GM18505 (cell line): ENCODE results near the gene ADAM22.

Experiments
- ATAC-seq: cut with Tn5 transposase; IDR thresholded peaks from one replicate; pipeline ENCODE4 v1.9.1; 2021; ENCODE audit not compliant: unreplicated experiment
- POLR2A ChIP-seq: IDR thresholded peaks from 4 replicates; pipeline ENCODE4 v1.6.1; 2011; ENCODE audit warnings: borderline replicate concordance; ENCODE audit not compliant: insufficient read depth, insufficient read length; ENCODE audit errors: extremely low read depth

Gene ADAM22

DNA sequence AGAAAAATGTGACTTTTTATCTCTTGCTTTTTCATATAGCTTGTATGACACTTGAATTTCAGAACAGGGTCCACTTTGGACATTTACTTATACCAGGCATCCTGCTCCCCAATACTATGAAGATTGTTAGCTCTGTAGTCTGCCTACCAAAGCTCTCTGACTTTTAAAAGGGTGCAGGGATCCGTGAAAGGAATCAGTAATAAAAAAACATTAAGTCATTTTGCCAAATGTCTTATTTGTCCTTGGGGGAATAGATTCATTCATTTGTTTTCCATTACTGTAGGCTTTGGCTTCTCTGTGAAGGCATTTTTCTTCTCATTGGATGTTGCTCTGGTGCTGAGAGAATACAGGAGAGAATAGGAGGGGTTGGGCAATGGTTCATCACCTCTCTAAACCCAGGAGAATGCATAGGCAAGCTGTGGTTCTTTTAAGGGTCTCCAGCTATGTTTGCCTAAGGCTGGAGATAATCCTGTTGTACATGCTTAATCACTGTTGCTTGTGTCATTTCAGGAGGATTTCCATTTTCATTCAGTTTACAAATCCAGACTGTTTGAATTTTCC, 182.3 kb downstream of the ADAM22 start:
- no peak for ATAC-seq

DNA sequence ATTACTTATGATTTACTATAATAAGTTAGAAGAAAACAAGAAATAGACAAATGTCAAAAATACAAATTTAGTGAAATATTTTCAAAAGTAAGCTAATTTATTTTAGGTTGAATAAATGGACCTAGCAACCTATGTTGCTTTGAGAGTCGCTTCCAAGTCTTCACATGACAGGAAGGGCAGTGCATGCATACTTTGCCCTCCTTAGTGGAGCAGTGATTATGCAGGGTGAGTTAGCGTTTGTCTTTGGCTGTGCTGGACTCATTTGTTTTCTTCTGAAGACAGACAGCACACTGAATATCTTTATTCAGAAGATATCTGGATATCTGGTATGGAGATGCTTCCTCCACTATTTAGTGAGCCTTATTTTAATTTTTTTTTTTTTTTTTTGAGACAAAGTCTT, 183.3 kb downstream of the ADAM22 start:
- no peak for ATAC-seq

More for the DNA sequence above, 182.3 kb downstream of the ADAM22 start:
- TF ChIP-seq POLR2A = no peak

DNA sequence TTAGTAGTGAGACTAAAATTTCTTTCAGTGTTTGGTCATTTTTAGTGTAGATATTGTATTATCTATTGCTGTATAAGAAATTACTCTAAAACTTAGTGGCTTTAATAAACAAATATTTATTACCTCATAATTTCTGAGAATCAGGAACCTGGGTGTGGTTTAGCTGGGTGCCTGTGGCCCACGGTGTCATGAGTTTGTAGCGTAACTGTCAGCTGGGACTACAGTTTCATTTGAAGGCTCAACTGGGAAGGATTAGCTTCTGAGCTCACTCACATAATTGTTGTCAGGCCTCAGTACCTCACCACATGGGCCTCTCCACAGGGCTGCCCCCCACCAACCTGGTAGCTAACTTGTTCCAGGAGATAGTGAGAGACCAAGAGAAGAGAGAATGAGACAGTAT, 187.3 kb downstream of the ADAM22 start:
- no peak for TF ChIP-seq POLR2A
- ATAC-seq = no peak

More for the DNA sequence above, 183.3 kb downstream of the ADAM22 start:
- TF ChIP-seq POLR2A = no peak

DNA sequence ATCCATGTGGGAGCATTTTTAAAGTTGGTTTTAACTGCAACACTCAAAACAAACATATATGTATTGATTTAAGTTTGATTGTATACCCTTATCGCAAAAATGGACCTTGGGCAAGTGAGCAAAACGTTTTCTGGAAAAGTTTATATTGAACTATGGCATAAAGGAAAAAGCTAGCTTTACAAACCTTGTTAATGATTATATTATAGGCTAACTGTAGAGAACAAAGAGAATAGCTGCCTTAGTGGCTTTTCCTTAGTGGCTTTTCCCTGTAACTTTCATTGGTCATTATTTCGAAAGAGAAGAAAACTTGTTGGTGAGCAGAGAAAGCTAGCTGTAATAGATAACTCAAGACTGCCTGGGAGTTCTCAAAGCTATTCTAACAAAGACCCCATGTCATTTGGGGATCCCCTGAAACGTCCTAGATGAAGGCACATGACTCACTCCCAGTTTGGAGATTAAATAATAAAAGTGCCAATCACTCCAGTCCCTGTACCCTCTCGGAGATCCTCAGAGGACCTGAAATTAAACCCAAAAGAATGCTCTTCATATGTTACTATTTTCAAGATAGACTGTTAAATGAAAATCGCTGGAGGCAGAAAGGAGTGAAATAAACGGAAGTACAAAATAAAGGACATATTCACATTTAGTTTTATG, 193.7 kb downstream of the ADAM22 start:
- no peak for TF ChIP-seq POLR2A
- no peak for ATAC-seq

DNA sequence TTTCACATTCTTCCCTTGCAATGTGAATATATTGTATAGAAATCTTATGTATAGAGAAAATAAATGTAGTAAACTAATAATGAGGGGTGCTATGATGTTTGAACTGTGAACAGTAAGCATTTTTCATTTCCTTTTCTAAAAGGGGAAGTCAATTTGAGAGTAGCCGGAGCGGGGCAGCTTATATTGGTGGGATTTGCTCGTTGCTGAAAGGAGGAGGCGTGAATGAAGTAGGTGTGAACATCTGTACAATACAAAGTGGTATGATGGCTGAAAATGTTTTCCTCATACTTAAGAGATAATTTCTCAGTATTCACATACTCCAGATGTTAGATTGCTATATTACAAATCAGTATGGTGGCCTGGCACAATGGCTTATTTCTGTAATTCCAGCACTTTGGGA, 198.7 kb downstream of the ADAM22 start:
- ATAC-seq = peak; percentile 89
- no peak for TF ChIP-seq POLR2A

DNA sequence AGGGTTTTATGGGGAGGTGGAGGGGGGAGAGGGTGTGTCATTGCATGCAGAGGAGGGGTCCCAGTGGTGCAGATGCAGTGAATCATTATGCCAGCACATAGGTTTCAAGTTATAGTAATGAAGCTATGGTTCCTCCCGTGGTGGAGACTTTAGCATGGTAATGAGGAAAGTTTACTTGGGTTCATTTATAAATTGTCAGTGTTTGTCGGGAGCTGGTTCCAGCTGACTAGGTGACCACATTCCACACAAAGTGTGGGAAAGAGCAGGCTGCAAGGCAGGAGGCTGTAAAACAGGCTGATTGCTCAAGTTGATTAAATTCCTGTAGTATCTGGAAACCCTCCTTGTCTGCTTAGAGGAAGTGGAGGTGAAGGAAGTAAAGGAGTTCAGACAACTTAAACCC, 206.9 kb downstream of the ADAM22 start:
- no peak for ATAC-seq
- TF ChIP-seq POLR2A = no peak

DNA sequence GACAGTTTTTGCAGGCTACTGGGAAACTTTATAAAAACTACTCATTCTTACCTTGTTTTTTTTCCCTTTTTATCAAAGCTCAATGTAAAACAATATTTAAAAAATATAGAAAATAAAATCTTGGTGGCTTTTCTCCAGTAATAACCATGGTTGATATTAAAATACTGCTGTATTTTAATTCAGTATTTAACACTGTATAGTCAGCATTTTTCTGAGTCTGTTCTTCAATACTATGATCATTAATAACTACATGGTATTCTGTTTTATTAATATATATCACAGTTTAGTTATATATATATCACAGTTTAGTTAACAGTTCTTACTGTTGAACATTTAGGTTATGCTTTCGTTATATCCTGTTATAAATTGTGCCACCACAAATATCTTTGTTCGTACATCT, 207.4 kb downstream of the ADAM22 start:
- no peak for TF ChIP-seq POLR2A
- no peak for ATAC-seq

DNA sequence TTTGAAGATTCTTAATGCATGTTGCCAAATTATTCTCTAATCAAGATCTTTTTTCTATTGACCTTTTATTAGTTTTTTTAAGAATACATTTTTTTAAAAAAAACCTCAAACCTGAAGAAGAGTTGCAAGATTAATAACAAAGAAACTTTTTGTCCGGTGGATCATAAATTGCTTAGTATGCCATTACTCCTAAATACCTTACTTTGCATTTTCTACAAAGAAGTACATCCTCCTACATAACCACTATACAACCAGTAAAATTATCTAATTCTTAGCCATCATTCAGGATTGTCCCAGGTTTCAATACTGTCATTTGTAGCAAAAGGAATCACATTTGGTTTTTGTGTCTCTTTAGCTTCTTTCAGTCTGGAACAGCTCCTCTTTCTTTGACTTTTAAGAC, 207.9 kb downstream of the ADAM22 start:
- ATAC-seq = no peak
- no peak for TF ChIP-seq POLR2A

DNA sequence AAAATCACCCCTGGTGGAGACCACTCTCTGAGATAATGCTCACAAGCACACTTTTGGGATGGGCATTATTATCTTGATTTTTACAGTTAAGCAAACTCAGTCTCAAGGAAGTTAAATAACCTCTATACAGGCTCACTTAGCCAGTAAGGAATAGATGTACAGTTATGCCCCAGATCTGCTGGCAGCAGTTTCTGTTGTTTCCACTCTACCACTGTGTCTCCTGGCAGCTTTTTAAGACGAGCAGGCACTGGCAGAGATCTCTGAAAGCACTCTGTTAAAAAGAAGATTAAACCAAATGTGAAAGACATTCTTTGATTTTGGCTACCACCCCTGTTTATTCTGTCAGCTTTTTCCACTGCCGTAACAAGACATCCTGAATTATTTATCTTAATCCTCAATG, 212.6 kb downstream of the ADAM22 start:
- no peak for TF ChIP-seq POLR2A
- ATAC-seq = no peak

DNA sequence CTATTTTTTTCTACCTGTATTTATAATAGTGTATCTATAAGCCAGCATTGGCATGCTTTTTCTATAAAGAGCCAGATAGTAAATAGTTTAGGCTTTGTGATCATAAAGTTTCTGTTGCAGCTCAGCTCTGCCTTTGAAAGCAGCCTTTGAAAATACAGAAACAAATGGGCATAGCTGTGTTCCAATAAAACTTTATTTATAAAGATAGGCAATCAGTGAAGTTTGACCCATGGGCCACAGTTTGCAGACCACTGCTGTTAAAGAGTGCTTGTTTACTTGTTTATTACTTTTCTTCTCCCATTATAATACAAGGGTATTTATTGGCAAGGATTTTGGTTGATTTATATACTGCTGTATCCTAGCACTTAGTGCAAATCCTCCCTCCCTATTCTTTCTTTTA, 213.3 kb downstream of the ADAM22 start:
- no peak for TF ChIP-seq POLR2A
- ATAC-seq = no peak

DNA sequence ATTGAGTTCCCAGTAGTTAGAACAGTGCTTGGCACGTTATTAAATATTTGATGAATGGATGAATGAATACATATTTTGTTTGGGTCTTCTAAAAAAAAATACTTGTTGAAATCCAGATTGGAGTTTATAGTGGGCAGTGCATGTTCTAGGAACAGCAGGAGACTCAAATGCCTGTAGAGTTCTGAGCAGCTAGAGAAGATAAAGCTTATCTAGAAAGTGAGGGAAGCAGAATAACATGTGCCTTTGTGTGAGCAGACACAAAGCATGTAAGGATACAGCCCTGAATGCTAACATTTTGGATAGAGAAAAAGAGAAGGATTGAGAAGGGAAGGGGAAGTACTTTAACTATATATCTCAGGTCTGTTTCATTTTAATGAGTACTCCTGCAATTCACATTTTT, 213.9 kb downstream of the ADAM22 start:
- no peak for TF ChIP-seq POLR2A
- ATAC-seq = no peak

DNA sequence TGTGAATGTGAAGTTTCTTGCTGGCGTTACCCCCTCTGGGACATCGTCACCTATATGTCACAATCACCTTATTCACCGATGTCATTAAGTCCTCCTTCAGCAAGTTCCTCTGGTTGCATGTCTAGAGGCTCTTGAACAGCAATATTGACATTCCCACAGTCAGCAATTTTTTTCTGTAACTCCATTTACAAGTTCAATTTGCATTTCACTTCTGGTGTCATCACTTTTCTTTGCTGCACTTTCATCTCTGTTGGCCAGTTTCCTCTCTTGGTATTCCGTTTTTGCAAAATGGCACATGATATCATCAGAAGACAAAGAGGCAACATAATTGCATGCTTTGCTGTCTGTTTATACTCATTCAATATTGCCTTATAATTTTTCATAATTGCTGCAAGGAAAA, 216.0 kb downstream of the ADAM22 start:
- no peak for TF ChIP-seq POLR2A
- no peak for ATAC-seq

DNA sequence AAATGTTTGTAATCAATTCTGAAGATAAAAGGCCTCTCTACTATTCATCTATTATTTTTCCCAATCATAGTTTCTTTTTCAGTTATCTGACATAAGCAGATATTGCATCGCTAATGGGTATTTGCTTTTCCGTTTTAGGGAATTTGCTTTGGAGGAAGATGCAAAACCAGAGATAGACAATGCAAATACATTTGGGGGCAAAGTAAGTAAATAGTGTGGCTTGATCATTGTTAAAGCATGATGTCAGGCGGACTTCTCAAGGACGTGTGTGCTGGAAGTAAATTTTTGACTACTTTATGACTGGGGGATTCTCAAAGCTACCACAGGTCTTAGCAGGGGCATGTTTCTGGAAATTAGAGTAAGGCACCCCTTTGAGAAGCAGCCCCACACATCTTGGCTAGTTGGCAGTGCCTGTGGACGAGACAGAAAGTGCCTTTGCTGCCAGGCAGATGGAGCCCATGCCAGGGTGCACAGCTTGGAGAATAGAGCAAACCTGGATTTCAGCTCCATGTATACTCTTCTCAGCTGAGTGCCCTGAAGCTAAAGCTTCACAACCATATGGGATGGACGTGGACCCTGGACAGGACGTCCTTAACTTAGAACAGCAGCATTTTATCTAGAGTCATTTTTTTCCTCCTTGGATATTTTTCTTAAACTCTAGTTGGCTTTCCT, 217.2 kb downstream of the ADAM22 start:
- no peak for ATAC-seq
- TF ChIP-seq POLR2A = no peak

DNA sequence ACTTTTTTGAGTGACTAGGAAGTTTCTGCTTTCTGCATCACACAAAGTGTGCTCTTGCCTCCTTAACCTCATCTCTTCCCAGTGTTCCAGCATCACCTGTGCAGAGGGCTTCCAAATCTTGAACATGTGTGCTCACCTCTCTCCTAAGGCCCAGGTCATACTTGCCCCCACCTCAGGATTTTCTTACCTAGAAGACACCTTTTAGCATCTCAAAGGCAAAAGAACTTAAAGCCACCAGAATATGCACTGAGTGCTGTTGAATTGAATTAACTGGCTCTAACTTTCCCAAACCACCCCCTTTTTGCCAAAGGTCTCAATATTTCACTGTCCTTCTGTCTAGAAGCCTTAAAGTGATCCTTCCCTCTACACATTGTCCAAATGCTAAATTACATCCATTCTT, 219.3 kb downstream of the ADAM22 start:
- no peak for TF ChIP-seq POLR2A
- no peak for ATAC-seq
